ENCODE measurements around the gene HPCAL1. TPM values are rescaled to one million over a fixed set of nuclear protein-coding genes. Genes with fewer than 3 reads are reported as not detected.
A peak's percentile ranks its signal among the peaks of the same experiment; 100 is the strongest.

The HPCAL1 gene
- total RNA-seq (100 to 1,000 TPM; 107 to 108 TPM), polyA plus RNA-seq (ENCODE audit: insufficient read length in 6 of 6) (10 to 100 TPM; 58.1 to 84.3 (median 69.7) TPM)
- long read RNA-seq, donor 1, transcript HPCAL1-201 (5 exons, 1,751 nt) = major isoform, 52 of 59 reads
- long read RNA-seq, donor 1, partial matches to known transcripts = 6 of 59 reads
- long read RNA-seq, donor 1, other reads (novel, unspliced or antisense) = 0 of 59 reads
- long read RNA-seq, donor 2, transcript HPCAL1-201 (5 exons, 1,751 nt) = major isoform, 25 of 31 reads
- long read RNA-seq, donor 2, partial matches to known transcripts = 6 of 31 reads
- long read RNA-seq, donor 2, other reads (novel, unspliced or antisense) = 0 of 31 reads
- long read RNA-seq, donor 3, transcript HPCAL1-201 (5 exons, 1,751 nt) = major isoform, 28 of 468 reads
- long read RNA-seq, donor 3, partial matches to known transcripts = 309 of 468 reads
- long read RNA-seq, donor 3, other reads (novel, unspliced or antisense) = 131 of 468 reads
- long read RNA-seq, donor 4, transcript HPCAL1-201 (5 exons, 1,751 nt) = major isoform, 106 of 147 reads
- long read RNA-seq, donor 4, partial matches to known transcripts = 7 of 147 reads
- long read RNA-seq, donor 4, other reads (novel, unspliced or antisense) = 33 of 147 reads
- long read RNA-seq, donor 5, transcript HPCAL1-201 (5 exons, 1,751 nt) = major isoform, 46 of 51 reads
- long read RNA-seq, donor 5, partial matches to known transcripts = 5 of 51 reads
- long read RNA-seq, donor 5, other reads (novel, unspliced or antisense) = 0 of 51 reads
- long read RNA-seq, donor 6, transcript HPCAL1-201 (5 exons, 1,751 nt) = major isoform, 33 of 33 reads
- long read RNA-seq, donor 6, partial matches to known transcripts = 0 of 33 reads
- long read RNA-seq, donor 6, other reads (novel, unspliced or antisense) = 0 of 33 reads
- long read RNA-seq, donor 7, transcript HPCAL1-201 (5 exons, 1,751 nt) = major isoform, 24 of 24 reads
- long read RNA-seq, donor 7, partial matches to known transcripts = 0 of 24 reads
- long read RNA-seq, donor 7, other reads (novel, unspliced or antisense) = 0 of 24 reads
- long read RNA-seq, donor 8, transcript HPCAL1-201 (5 exons, 1,751 nt) = major isoform, 29 of 34 reads
- long read RNA-seq, donor 8, partial matches to known transcripts = 0 of 34 reads
- long read RNA-seq, donor 8, other reads (novel, unspliced or antisense) = 5 of 34 reads
- long read RNA-seq, donor 9 = 0 reads
- long read RNA-seq, donor 10, transcript HPCAL1-201 (5 exons, 1,751 nt) = major isoform, 191 of 232 reads
- long read RNA-seq, donor 10, partial matches to known transcripts = 4 of 232 reads
- long read RNA-seq, donor 10, other reads (novel, unspliced or antisense) = 37 of 232 reads
- long read RNA-seq, donor 11, transcript HPCAL1-201 (5 exons, 1,751 nt) = major isoform, 87 of 158 reads
- long read RNA-seq, donor 11, partial matches to known transcripts = 71 of 158 reads
- long read RNA-seq, donor 11, other reads (novel, unspliced or antisense) = 0 of 158 reads
- long read RNA-seq, donor 12, transcript HPCAL1-201 (5 exons, 1,751 nt) = major isoform, 33 of 45 reads
- long read RNA-seq, donor 12, partial matches to known transcripts = 0 of 45 reads
- long read RNA-seq, donor 12, other reads (novel, unspliced or antisense) = 12 of 45 reads

- intact Hi-C loops (cut with DNase I) = loop anchor here in 1 of 2 donors (10.0 kb wide), 1 partner anchor 102 kb away; no protein-coding TSS in a partner anchor
- H3K4me1 ChIP-seq = peaks cover 30 to 83% of the 10 kb centered on the region in 2 donors
- H3K9me3 ChIP-seq = no peaks in the 10 kb centered on the region
- ATAC-seq (peak; percentile 88), DNase-seq (peak; percentile 78 to 98 (median 91))
- H3K27ac ChIP-seq = peak within 1 kb of the TSS; percentile 75 to 93
- H3K36me3 ChIP-seq = no peaks in the 10 kb centered on the region
- peaks cover 0 to 5% of the 10 kb centered on the region in 2 donors for H3K27me3 ChIP-seq
- peak within 1 kb of the TSS; percentile 82 to 89 for H3K4me3 ChIP-seq
- peak; percentile 60 to 75 for TF ChIP-seq CTCF (IDR thresholded peaks at IDR 0.05)
Measured at GRCh38 chr2:10302479-10303180, at the start of gene HPCAL1. Gene HPCAL1, plus strand, starts transcription at chr2:10302904. Its CDS starts 116,854 bp downstream, at chr2:10419758.

GRCh38 chr2:10253596-10254372 lies 48.9 kb upstream of the HPCAL1 start:
- H3K4me1 ChIP-seq = peaks cover 0 to 8% of the 10 kb centered on the region in 2 donors
- H3K27me3 ChIP-seq = no peaks in the 10 kb centered on the region
- intact Hi-C loops (cut with DNase I) = no loop called here
- peak; percentile 39 for ATAC-seq
- no peaks in the 10 kb centered on the region for H3K36me3 ChIP-seq
- TF ChIP-seq CTCF (IDR thresholded peaks at IDR 0.05) = no peak
- no peak overlapping the region for H3K4me3 ChIP-seq
- peak in 2 of 4 donors; percentile 24 to 62 for DNase-seq
- H3K9me3 ChIP-seq = peaks cover 0 to 18% of the 10 kb centered on the region in 2 donors
- H3K27ac ChIP-seq = no peak overlapping the region

- H3K4me1 ChIP-seq = peaks cover 0 to 8% of the 10 kb centered on the region in 2 donors
- TF ChIP-seq CTCF (IDR thresholded peaks at IDR 0.05) = no peak
- H3K27ac ChIP-seq = no peak overlapping the region
- DNase-seq (peak in 2 of 4 donors; percentile 29 to 65), ATAC-seq (no peak)
- H3K4me3 ChIP-seq = no peak overlapping the region
- H3K27me3 ChIP-seq = no peaks in the 10 kb centered on the region
- intact Hi-C loops (cut with DNase I) = no loop called here
- peaks cover 0 to 12% of the 10 kb centered on the region in 2 donors for H3K9me3 ChIP-seq
- no peaks in the 10 kb centered on the region for H3K36me3 ChIP-seq
Measured at GRCh38 chr2:10254373-10255188, 48.1 kb upstream of the HPCAL1 start.

All from left lung (tissue), 14 donors.